ENCODE results near the gene VAV3. TPM values are rescaled to one million over a fixed set of nuclear protein-coding genes. Genes with fewer than 3 reads are reported as not detected.

The VAV3 gene
- total RNA-seq, 1 experiment from 2014 or later = not detected

GRCh38 chr1:107936498-107937481 is 28.2 kb downstream of the VAV3 start:
- no peak overlapping the region for H3K9ac ChIP-seq (ENCODE audit: low read length)
- H3K4me2 ChIP-seq (ENCODE audit: low read length) = peak overlapping the region; percentile 7; the same call in 1 of the 2 replicates
- H3K9me3 ChIP-seq (ENCODE audit: control insufficient read depth in 1 of 2, insufficient read depth in 1 of 2, low read depth in 1 of 2, low read length in 2 of 2) = no peaks in the 10 kb centered on the region
- no peak overlapping the region for H3K4me3 ChIP-seq (replicated peaks in 1 of 2; ENCODE audit: low read depth in 1 of 2, low read length in 2 of 2)
- H3K4me1 ChIP-seq (ENCODE audit: control insufficient read depth in 1 of 2, insufficient read depth in 2 of 2, low read length in 2 of 2) = peaks cover 2 to 8% of the 10 kb centered on the region in 2 experiments; a peak in 3 of 4 replicates
- ChIA-PET POLR2A (no interaction called here), RAD21 (ENCODE audit: low non-redundant PET in 1 of 2, low total read pairs in 2 of 2, uncharacterized antibody in 2 of 2, unreplicated experiment in 2 of 2) (no interaction called here), CTCF (no interaction called here)
- no peaks in the 10 kb centered on the region for H3K79me2 ChIP-seq (ENCODE audit: insufficient read depth, low read length)
- DNase-seq (ENCODE audit: low read depth, low spot score) = peak; percentile 37
- BruUV-seq (replicated peaks) = no TSS peak
- H3K27me3 ChIP-seq (ENCODE audit: insufficient read depth, low read length) = peaks cover 41% of the 10 kb centered on the region
- TF ChIP-seq REST (IDR thresholded peaks at IDR 0.05; ENCODE audit: low read depth) (no peak), ELF1 (IDR thresholded peaks at IDR 0.05; ENCODE audit: borderline replicate concordance, low read depth) (no peak), SRF (IDR thresholded peaks at IDR 0.05; ENCODE audit: low read depth) (peak; percentile 12; the same call in 1 of the 2 replicates), JUND (IDR thresholded peaks at IDR 0.05) (peak; percentile 72), FOSL1 (IDR thresholded peaks at IDR 0.05; ENCODE audit: low read depth) (peak; percentile 89), SIN3A (IDR thresholded peaks at IDR 0.05; ENCODE audit: low read depth) (peak; percentile 72; the same call in 1 of the 2 replicates), POLR2AphosphoS5 (IDR thresholded peaks at IDR 0.05; ENCODE audit: low read depth, low read length) (no peak), ZNF274 (IDR thresholded peaks at IDR 0.05; ENCODE audit: low read depth, low read length) (no peak), ZFX (IDR thresholded peaks at IDR 0.05) (no peak), RAD21 (IDR thresholded peaks at IDR 0.05; ENCODE audit: low read depth) (no peak), CEBPB (IDR thresholded peaks at IDR 0.05; ENCODE audit: low read depth) (0 out of 2 replicates have a peak, but pooled peaks have one; percentile 36), SP1 (IDR thresholded peaks at IDR 0.05; ENCODE audit: low read depth) (peak; percentile 77), MAX (IDR thresholded peaks at IDR 0.05) (peak; percentile 45; the same call in 1 of the 2 replicates), EGR1 (IDR thresholded peaks at IDR 0.05; ENCODE audit: low read depth) (no peak), CBX3 (IDR thresholded peaks at IDR 0.05; ENCODE audit: low read depth) (peak; percentile 46; the same call in 1 of the 2 replicates)
- no peak overlapping the region for H3K27ac ChIP-seq (ENCODE audit: low read depth, low read length)
- intact Hi-C loops (cut with micrococcal nuclease) = no loop called here
- H4K20me1 ChIP-seq (ENCODE audit: insufficient read depth) = no peaks in the 10 kb centered on the region
- H3K36me3 ChIP-seq (ENCODE audit: control insufficient read depth in 1 of 2, insufficient read depth in 2 of 2, low read length in 2 of 2) = no peaks in the 10 kb centered on the region
- no peaks in the 10 kb centered on the region for H3K9me2 ChIP-seq (ENCODE audit: insufficient read depth)
- peak; percentile 78 for ATAC-seq
- no peak overlapping the region for H2AFZ ChIP-seq (ENCODE audit: low read depth, low read length, poor library complexity, severe bottlenecking)
